Measurements from ENCODE around the gene BFSP2.

- TF ChIP-seq CTCF (IDR thresholded peaks at IDR 0.05) (no peak), POLR2A (IDR thresholded peaks at IDR 0.05) (no peak)
Measured at GRCh38 chr3:133401374-133402135, 1.7 kb downstream of the BFSP2 start.
